VCaP (cell line): ENCODE data around the gene VAT1L.

ENCODE experiments used
- H3K27ac ChIP-seq: fragments of 450-650 bp; 2 replicates; pipeline ENCODE4 v1.5.1; 2017
- TF ChIP-seq, protein P1 (sequence below): fragments of 450-650 bp; conservative IDR thresholded peaks from 2 replicates; pipeline ENCODE4 v1.5.1; 2017; ENCODE audit warnings: mild to moderate bottlenecking, moderate library complexity

Gene VAT1L

DNA sequence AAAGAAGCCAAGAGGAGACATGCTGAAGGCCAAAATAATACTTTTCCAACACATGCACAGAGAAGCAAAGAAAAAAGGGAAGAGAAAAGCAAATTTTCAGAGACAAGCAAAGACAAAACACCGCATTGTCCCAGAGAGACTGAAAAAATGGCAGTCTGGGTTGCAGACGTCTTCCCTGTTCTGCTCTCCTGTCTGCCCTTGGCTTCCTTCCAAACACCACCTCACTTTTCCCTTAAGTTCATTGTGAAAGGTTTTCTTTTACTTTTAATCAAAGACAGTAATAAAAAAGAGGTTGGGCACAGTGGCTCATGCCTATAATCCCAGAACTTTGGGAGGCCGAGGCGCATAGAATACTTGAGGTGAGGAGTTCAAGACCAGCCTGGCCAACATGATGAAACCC is 21.2 kb upstream of the VAT1L start:
- H3K27ac ChIP-seq = no peak overlapping the region
- TF ChIP-seq, protein P1, sequence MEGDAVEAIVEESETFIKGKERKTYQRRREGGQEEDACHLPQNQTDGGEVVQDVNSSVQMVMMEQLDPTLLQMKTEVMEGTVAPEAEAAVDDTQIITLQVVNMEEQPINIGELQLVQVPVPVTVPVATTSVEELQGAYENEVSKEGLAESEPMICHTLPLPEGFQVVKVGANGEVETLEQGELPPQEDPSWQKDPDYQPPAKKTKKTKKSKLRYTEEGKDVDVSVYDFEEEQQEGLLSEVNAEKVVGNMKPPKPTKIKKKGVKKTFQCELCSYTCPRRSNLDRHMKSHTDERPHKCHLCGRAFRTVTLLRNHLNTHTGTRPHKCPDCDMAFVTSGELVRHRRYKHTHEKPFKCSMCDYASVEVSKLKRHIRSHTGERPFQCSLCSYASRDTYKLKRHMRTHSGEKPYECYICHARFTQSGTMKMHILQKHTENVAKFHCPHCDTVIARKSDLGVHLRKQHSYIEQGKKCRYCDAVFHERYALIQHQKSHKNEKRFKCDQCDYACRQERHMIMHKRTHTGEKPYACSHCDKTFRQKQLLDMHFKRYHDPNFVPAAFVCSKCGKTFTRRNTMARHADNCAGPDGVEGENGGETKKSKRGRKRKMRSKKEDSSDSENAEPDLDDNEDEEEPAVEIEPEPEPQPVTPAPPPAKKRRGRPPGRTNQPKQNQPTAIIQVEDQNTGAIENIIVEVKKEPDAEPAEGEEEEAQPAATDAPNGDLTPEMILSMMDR = no peak

DNA sequence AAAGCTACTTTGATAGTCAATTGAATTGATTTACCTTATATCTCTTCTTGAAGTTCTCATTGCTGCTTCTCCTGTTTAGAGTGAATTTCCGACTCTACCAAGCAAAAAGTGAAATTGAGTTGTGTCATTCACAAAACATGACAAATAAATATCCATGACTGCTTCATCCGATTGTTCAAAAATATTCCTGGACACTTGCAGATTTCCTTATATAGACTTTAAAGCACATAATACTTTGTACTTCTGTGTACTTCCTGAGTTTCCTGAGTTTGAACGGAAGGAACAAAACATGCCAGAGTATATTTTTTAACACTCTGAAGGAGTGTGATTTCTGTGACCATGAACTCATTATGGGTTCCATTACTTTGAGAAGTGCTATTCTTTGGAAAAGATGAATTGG is 20.5 kb upstream of the VAT1L start:
- TF ChIP-seq, protein P1 = no peak
- H3K27ac ChIP-seq = no peak overlapping the region

DNA sequence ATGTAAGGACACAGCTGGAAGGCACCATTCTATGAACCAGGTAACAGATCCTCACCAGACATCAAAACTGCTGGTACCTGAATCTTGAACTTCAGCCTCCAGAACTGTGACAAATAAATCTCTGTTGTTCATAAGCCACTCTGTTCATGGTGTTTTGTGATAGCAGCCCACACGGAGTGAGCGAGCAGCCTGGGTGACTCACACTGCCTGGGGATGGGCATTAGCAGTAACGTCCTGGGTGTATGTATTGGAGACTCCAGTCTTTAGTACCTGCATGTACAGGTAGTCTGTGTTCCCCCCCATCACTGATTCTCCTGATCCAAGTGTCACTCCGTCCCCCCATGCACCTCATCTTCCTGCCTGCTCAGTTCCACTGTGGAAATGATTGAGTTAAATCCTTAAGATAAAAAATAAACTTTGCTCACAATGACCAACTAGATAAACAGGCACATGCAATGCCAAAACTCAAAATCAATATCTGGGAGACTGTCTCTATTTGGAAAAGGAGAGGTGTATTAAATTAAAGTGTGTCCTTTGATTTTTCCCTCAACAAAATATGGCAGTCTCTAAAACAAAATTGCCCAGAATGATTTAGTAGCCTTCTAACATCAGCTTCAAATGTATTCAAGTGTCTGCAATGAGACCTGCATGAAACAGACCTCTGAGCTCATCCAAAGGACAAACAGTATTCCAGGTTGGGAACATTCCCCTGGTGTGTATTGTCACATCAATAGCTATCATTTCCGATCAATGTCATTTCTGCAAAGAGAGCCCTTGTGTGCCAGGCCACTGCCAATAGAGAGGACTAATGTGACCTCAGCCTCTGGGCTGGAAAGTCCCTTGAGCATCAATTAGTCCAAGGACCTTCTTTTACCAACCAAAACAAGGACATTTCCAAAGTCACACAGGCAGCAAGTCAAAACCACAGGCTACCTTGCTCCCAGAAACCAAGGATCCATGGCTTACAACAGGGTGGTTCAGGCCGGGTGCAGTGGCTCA is 12.2 kb upstream of the VAT1L start:
- no peak overlapping the region for H3K27ac ChIP-seq
- TF ChIP-seq, protein P1 = no peak

DNA sequence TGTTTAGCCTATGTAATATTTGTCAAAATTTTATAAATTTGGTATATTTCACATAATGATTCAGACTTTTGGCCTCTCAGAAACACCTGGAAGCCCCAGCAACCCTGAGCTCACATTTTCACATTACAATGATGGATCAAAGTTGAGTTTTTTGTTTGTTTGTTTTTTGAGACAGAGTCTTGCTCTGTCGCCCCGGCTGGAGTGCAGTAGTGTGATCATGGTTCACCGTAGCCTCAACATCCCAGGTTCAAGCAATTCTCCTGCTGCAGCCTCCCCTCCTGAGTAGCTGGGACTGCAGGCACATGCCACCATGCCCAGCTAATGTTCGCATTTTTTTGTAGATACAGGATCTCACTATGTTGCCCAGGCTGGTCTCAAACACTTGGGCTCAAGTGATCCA is 10.6 kb upstream of the VAT1L start:
- H3K27ac ChIP-seq = no peak overlapping the region

DNA sequence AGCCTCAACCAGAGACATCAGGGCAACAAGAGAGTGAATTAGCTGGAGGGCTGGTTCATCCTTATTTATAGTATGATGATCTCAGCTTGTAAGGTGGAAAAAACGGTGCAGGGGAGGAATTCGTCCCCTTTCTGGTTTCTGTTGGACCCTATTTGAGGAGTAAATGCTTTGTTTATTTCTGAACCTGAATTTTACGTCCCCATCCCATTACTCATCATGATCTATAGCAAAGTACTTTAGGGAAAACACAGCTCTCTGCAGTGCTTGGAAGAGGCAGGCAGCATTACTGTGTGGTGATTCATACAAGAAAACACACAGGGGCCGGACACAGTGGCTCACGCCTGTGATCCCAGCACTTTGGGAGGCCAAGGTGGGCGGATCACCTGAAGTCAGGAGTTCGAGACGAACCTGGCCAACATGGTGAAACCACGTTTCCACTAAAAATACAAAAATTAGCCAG is 8.0 kb upstream of the VAT1L start:
- TF ChIP-seq, protein P1 = no peak

More for the DNA sequence above, 10.6 kb upstream of the VAT1L start:
- TF ChIP-seq, protein P1 = no peak

DNA sequence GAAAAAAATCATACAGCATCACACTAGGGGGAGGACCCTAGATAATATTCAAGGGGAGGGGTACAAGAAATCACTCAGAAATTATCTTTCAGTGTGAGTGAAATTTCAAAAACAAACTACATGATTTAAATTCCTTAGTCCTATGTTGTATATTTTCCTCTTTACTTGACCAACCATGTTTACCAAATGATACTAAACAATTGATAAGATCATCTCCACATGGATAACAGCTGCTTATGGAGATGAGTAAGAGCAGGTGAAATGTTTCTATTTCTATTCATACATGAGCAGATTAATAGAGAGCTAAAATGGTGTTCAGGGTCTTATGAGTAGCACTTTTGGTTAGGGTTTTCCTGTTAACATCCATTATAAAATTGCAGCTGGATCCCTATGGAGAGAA is 7.3 kb upstream of the VAT1L start:
- H3K27ac ChIP-seq = no peak overlapping the region
- TF ChIP-seq, protein P1 = no peak

More for the DNA sequence above, 8.0 kb upstream of the VAT1L start:
- no peak overlapping the region for H3K27ac ChIP-seq

DNA sequence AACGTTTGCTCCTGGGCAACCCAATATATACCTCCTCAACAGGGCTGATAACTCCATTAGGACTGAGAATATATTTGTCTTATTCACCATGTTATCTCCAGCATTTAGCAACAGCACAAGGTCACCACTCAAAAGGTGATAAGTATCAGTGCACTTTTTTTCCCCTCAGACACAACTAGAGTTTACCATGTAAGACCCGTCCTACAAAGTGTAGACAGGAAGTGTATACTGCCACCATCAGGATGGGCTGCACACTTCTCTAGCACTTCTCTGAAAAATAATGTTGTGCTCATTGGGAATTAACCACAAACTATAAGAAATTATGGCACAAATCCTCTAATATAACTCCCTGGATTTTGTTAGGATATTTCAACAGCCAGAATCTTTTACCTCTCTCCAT is 5.7 kb upstream of the VAT1L start:
- no peak overlapping the region for H3K27ac ChIP-seq
- TF ChIP-seq, protein P1 = no peak
